SK-N-SH treated with all-trans-retinoic acid at 6 μM for 48 hours (cell line): ENCODE data around the gene TLCD4.

Source experiments
- ATAC-seq: fragments of 200-7000 bp; cut with Tn5 transposase; 3 replicates; pipeline ENCODE4 v1.9.1; 2020; ENCODE audit warnings: mild to moderate bottlenecking, moderate library complexity
- ARNTL ChIP-seq: fragments of 450-650 bp; formaldehyde crosslinking; IDR thresholded peaks from 2 replicates; pipeline ENCODE4 v1.5.0; 2020; ENCODE audit warnings: low read depth, mild to moderate bottlenecking, moderate library complexity, borderline replicate concordance
- BACH2 ChIP-seq: fragments of 250-450 bp; sonication (Bioruptor Pico); IDR thresholded peaks from 2 replicates; pipeline ENCODE4 v1.9.0; 2021; ENCODE audit warnings: mild to moderate bottlenecking, borderline replicate concordance
- CREB5 ChIP-seq: fragments of 250-450 bp; sonication (Bioruptor Pico); IDR thresholded peaks from 2 replicates; pipeline ENCODE4 v1.5.1; 2020; ENCODE audit warnings: low read depth, mild to moderate bottlenecking, moderate library complexity
- CSRNP3 ChIP-seq: fragments of 250-450 bp; sonication (Bioruptor Pico); IDR thresholded peaks from 2 replicates; pipeline ENCODE4 v1.5.1; 2021; ENCODE audit warnings: mild to moderate bottlenecking, moderate library complexity
- ESRRG ChIP-seq: fragments of 250-450 bp; sonication (Bioruptor Pico); IDR thresholded peaks from 2 replicates; pipeline ENCODE4 v1.6.1; 2021; ENCODE audit warnings: mild to moderate bottlenecking
- GLIS3 ChIP-seq: fragments of 250-450 bp; sonication (Bioruptor Pico); IDR thresholded peaks from 2 replicates; pipeline ENCODE4 v1.5.0; 2020; ENCODE audit warnings: mild to moderate bottlenecking, moderate library complexity
- ISL1 ChIP-seq: fragments of 250-450 bp; sonication (Bioruptor Pico); IDR thresholded peaks from 2 replicates; pipeline ENCODE4 v2.1.2; 2022; ENCODE audit warnings: mild to moderate bottlenecking, moderate library complexity
- OSR1 ChIP-seq: fragments of 250-450 bp; sonication (Bioruptor Pico); IDR thresholded peaks from 2 replicates; pipeline ENCODE4 v1.8.0; 2022; ENCODE audit warnings: moderate library complexity, mild to moderate bottlenecking, inconsistent platforms
- PATZ1 ChIP-seq: fragments of 250-450 bp; sonication (Bioruptor Pico); IDR thresholded peaks from 2 replicates; pipeline ENCODE4 v1.8.0; 2020; ENCODE audit warnings: mild to moderate bottlenecking, moderate library complexity, borderline replicate concordance
- POU6F1 ChIP-seq: fragments of 250-450 bp; sonication (Bioruptor Pico); IDR thresholded peaks from 2 replicates; pipeline ENCODE4 v1.8.0; 2021; ENCODE audit warnings: low read depth, mild to moderate bottlenecking, moderate library complexity, borderline replicate concordance
- PPARA ChIP-seq: fragments of 250-450 bp; sonication (Bioruptor Pico); IDR thresholded peaks from 2 replicates; pipeline ENCODE4 v1.5.0; 2020; ENCODE audit warnings: mild to moderate bottlenecking, borderline replicate concordance
- TCF4 ChIP-seq: fragments of 250-450 bp; sonication (Bioruptor Pico); IDR thresholded peaks from 2 replicates; pipeline ENCODE4 v1.8.0; 2021; ENCODE audit warnings: mild to moderate bottlenecking, moderate library complexity, borderline replicate concordance
- TOX ChIP-seq: fragments of 250-450 bp; sonication (Bioruptor Pico); IDR thresholded peaks from 2 replicates; pipeline ENCODE4 v1.8.0; 2021; ENCODE audit warnings: mild to moderate bottlenecking, moderate library complexity, borderline replicate concordance
- TSHZ2 ChIP-seq: fragments of 250-450 bp; sonication (Bioruptor Pico); IDR thresholded peaks from 2 replicates; pipeline ENCODE4 v1.5.0; 2020; ENCODE audit warnings: mild to moderate bottlenecking, moderate library complexity
- ZC3H10 ChIP-seq: fragments of 250-450 bp; sonication (Bioruptor Pico); IDR thresholded peaks from 2 replicates; pipeline ENCODE4 v1.5.1; 2021; ENCODE audit warnings: mild to moderate bottlenecking, moderate library complexity
- ZFP3 ChIP-seq: fragments of 250-450 bp; sonication (Bioruptor Pico); IDR thresholded peaks from 2 replicates; pipeline ENCODE4 v1.5.0; 2020; ENCODE audit warnings: mild to moderate bottlenecking, moderate library complexity
- ZFP30 ChIP-seq: fragments of 450-650 bp; formaldehyde crosslinking; IDR thresholded peaks from 2 replicates; pipeline ENCODE4 v1.5.0; 2022; ENCODE audit warnings: mild to moderate bottlenecking, moderate library complexity
- ZNF565 ChIP-seq: fragments of 450-650 bp; formaldehyde crosslinking; conservative IDR thresholded peaks from 2 replicates; pipeline ENCODE4 v1.5.0; 2020; ENCODE audit warnings: low read depth, mild to moderate bottlenecking, moderate library complexity

TLCD4 gene

GRCh38 chr1:95093296-95093695 lies 23.9 kb upstream of the TLCD4 start:
- TF ChIP-seq ZNF565: no peak
- TF ChIP-seq OSR1 (CRISPR knock-in tag): no peak
- no peak for TF ChIP-seq BACH2 (CRISPR knock-in tag)
- no peak for ATAC-seq

- TF ChIP-seq POU6F1: no peak
- TF ChIP-seq ZFP3 (CRISPR knock-in tag): no peak
- no peak for TF ChIP-seq BACH2 (CRISPR knock-in tag)
- no peak for TF ChIP-seq ESRRG (CRISPR knock-in tag)
- no peak for TF ChIP-seq ISL1 (CRISPR knock-in tag)
- no peak for TF ChIP-seq ZNF565
- TF ChIP-seq TOX: no peak
- TF ChIP-seq GLIS3 (CRISPR knock-in tag): no peak
- TF ChIP-seq PPARA (CRISPR knock-in tag): no peak
- TF ChIP-seq CSRNP3 (CRISPR knock-in tag): no peak
- TF ChIP-seq ZC3H10 (CRISPR knock-in tag): no peak
- TF ChIP-seq TCF4 (CRISPR knock-in tag): no peak
- no peak for ATAC-seq
Measured at GRCh38 chr1:95094923-95095322, 22.2 kb upstream of the TLCD4 start.

GRCh38 chr1:95095833-95096217 lies 21.3 kb upstream of the TLCD4 start:
- no peak for ATAC-seq
- TF ChIP-seq GLIS3 (CRISPR knock-in tag) (no peak), PATZ1 (CRISPR knock-in tag) (no peak), TCF4 (CRISPR knock-in tag) (no peak), ZNF565 (no peak), ZC3H10 (CRISPR knock-in tag) (no peak), PPARA (CRISPR knock-in tag) (no peak), ESRRG (CRISPR knock-in tag) (no peak), ZFP3 (CRISPR knock-in tag) (no peak), TSHZ2 (CRISPR knock-in tag) (no peak), CSRNP3 (CRISPR knock-in tag) (no peak), TOX (no peak)

GRCh38 chr1:95096218-95096841 lies 20.8 kb upstream of the TLCD4 start:
- no peak for TF ChIP-seq CREB5 (CRISPR knock-in tag)
- no peak for TF ChIP-seq TOX
- TF ChIP-seq ARNTL: no peak
- no peak for TF ChIP-seq ZFP3 (CRISPR knock-in tag)
- no peak for TF ChIP-seq PPARA (CRISPR knock-in tag)
- TF ChIP-seq ZFP30 (CRISPR knock-in tag): no peak
- no peak for TF ChIP-seq GLIS3 (CRISPR knock-in tag)
- ATAC-seq: no peak
